CD14-positive monocyte (primary cell): ENCODE measurements around the gene CHAT. TPM values are rescaled to one million over a fixed set of nuclear protein-coding genes. Genes with fewer than 3 reads are reported as not detected.
A peak's percentile ranks its signal among the peaks of the same experiment; 100 is the strongest.

Source experiments
- DNase-seq, 3 donors: peaks; one replicate each; pipeline ENCODE4 v3.0.0-alpha.2; 2011 to 2022
- H2AFZ ChIP-seq: 2 replicates; pipeline ENCODE4 v1.6.0; 2012; ENCODE audit warnings: mild to moderate bottlenecking, low read depth, low read length, inconsistent platforms; ENCODE audit not compliant: insufficient read depth, poor library complexity, severe bottlenecking
- H3K27ac ChIP-seq, 2 donors: 1 replicate in 1 of 2; 2 replicates in 1 of 2; pipeline ENCODE4 v1.5.1; 2012 to 2013; ENCODE audit warnings: low read length in 2 of 2, control low read depth in 1 of 2, inconsistent platforms in 1 of 2, low read depth in 1 of 2, mild to moderate bottlenecking in 1 of 2
- H3K27me3 ChIP-seq, 2 donors: one replicate each; pipeline versions ENCODE4 v1.6.0 to v1.6.1; 2011 to 2013; ENCODE audit warnings: low read length in 2 of 2; ENCODE audit not compliant: control insufficient read depth in 2 of 2, insufficient read depth in 2 of 2
- H3K36me3 ChIP-seq, 2 donors: replicated peaks in 1 of 2; 1 replicate in 1 of 2; 2 replicates in 1 of 2; pipeline versions ENCODE4 v1.5.1 to v1.6.1; 2012 to 2013; ENCODE audit warnings: low read length in 2 of 2, control low read depth in 1 of 2, inconsistent platforms in 1 of 2, mild to moderate bottlenecking in 1 of 2; ENCODE audit not compliant: insufficient read depth in 2 of 2, control insufficient read depth in 1 of 2
- H3K4me1 ChIP-seq, 2 donors: 1 replicate in 1 of 2; 2 replicates in 1 of 2; pipeline versions ENCODE4 v1.5.1 to v1.6.1; 2012 to 2013; ENCODE audit warnings: low read length in 2 of 2, control low read depth in 1 of 2, inconsistent platforms in 1 of 2, mild to moderate bottlenecking in 1 of 2, moderate library complexity in 1 of 2; ENCODE audit not compliant: insufficient read depth in 2 of 2, control insufficient read depth in 1 of 2
- H3K4me2 ChIP-seq: replicated peaks from 2 replicates; pipeline ENCODE3; 2012; ENCODE audit warnings: low read length, moderate library complexity, mild to moderate bottlenecking; ENCODE audit not compliant: poor library complexity, severe bottlenecking; ENCODE audit errors: extremely low read depth
- H3K4me3 ChIP-seq, 3 experiments: fragments of 200-600 bp in 1 of 3; sonication (generic) in 1 of 3; replicated peaks in 1 of 3; 1 replicate in 2 of 3; 2 replicates in 1 of 3; pipeline ENCODE4 v1.5.1; 2011 to 2013; ENCODE audit warnings: low read length in 3 of 3, mild to moderate bottlenecking in 3 of 3, control low read depth in 2 of 3, low read depth in 2 of 3, inconsistent platforms in 1 of 3, moderate library complexity in 1 of 3
- H3K79me2 ChIP-seq: 2 replicates; pipeline ENCODE4 v1.6.0; 2012; ENCODE audit warnings: mild to moderate bottlenecking, control low read depth, inconsistent platforms, low read length, moderate library complexity; ENCODE audit not compliant: insufficient read depth
- H3K9ac ChIP-seq: 2 replicates; pipeline ENCODE4 v1.6.0; 2017; ENCODE audit warnings: low read length, mild to moderate bottlenecking; ENCODE audit not compliant: insufficient read depth, poor library complexity, severe bottlenecking
- H3K9me3 ChIP-seq, 2 donors: replicated peaks in 1 of 2; 1 replicate in 1 of 2; 2 replicates in 1 of 2; pipeline versions ENCODE4 v1.5.1 to v1.6.1; 2012 to 2013; ENCODE audit warnings: low read length in 2 of 2, control low read depth in 1 of 2; ENCODE audit not compliant: control insufficient read depth in 1 of 2, insufficient read depth in 1 of 2
- H4K20me1 ChIP-seq: 2 replicates; pipeline ENCODE4 v1.6.0; 2012; ENCODE audit warnings: mild to moderate bottlenecking, low read length, control low read depth, moderate library complexity; ENCODE audit not compliant: insufficient read depth
- H3K27ac Mint-ChIP-seq, 7 donors: one replicate each; pipeline ENCODE4 v1.8.0; 2020; ENCODE audit warnings: mild to moderate bottlenecking in 7 of 7, mixed read lengths in 7 of 7, moderate library complexity in 6 of 7, inconsistent platforms in 2 of 7
- H3K27me3 Mint-ChIP-seq, 3 donors: one replicate each; pipeline ENCODE4 v1.8.0; 2021 to 2022; ENCODE audit warnings: low read depth in 3 of 3, mild to moderate bottlenecking in 3 of 3, mixed read lengths in 3 of 3, moderate library complexity in 3 of 3, inconsistent platforms in 1 of 3
- H3K36me3 Mint-ChIP-seq, 2 donors: one replicate each; pipeline ENCODE4 v1.8.0; 2020; ENCODE audit warnings: mixed read lengths in 2 of 2, inconsistent platforms in 1 of 2, mild to moderate bottlenecking in 1 of 2
- H3K4me1 Mint-ChIP-seq: one replicate; pipeline ENCODE4 v1.8.0; 2020; ENCODE audit warnings: mild to moderate bottlenecking, mixed read lengths
- H3K4me3 Mint-ChIP-seq, 2 donors: one replicate each; pipeline ENCODE4 v1.8.0; 2020; ENCODE audit warnings: mild to moderate bottlenecking in 2 of 2, mixed read lengths in 2 of 2, moderate library complexity in 1 of 2
- H3K9me3 Mint-ChIP-seq, 7 donors: one replicate each; pipeline ENCODE4 v1.8.0; 2020 to 2022; ENCODE audit warnings: mixed read lengths in 7 of 7, mild to moderate bottlenecking in 6 of 7, moderate library complexity in 6 of 7, inconsistent platforms in 2 of 7
- CTCF ChIP-seq: fragments of 200-600 bp; IDR thresholded peaks from one replicate; pipeline ENCODE4 v1.8.0; 2022; ENCODE audit warnings: antibody characterized with exemption, mild to moderate bottlenecking
- WGBS: methylation state at CpG from one replicate; pipeline ENCODE4 v1.1.5; 2013; ENCODE audit warnings: missing lambda C conversion rate; ENCODE audit not compliant: insufficient coverage; 5-methylcytosine and 5-hydroxymethylcytosine counted together
- intact Hi-C, 2 donors: fragments of 100-400 bp; cut with micrococcal nuclease; formaldehyde crosslinking; loops; one replicate each; pipeline versions ENCODE4 v1.15.0 to v1.15.1; 2023
- polyA plus RNA-seq, 3 donors: library from polyadenylated mRNA; depleted of rRNA in 1 of 3; unstranded in 2 of 3; stranded (reverse) in 1 of 3; fragments of 300-500 nt in 2 of 3; fragments of >200 nt in 1 of 3; fragmentation: Illumina TruSeq in 2 of 3; gene quantifications; 1 replicate in 2 of 3; 2 replicates in 1 of 3; pipeline ENCODE4 v1.2.3, GENCODE V29; 2012 to 2021

CHAT gene
- polyA plus RNA-seq, 3 donors, result not detected

- Mint-ChIP-seq H3K4me3 (peak overlapping the region in 1 of 2 donors; percentile 39), H3K36me3 (no peaks in the 10 kb centered on the region), H3K27ac (no peak overlapping the region), H3K4me1 (peaks cover 26% of the 10 kb centered on the region), H3K27me3 (peaks cover 14 to 20% (median 15%) of the 10 kb centered on the region in 3 donors), H3K9me3 (peaks cover 0 to 3% (median 0%) of the 10 kb centered on the region in 7 donors)
- Histone ChIP-seq H3K79me2 (no peaks in the 10 kb centered on the region), H2AFZ (no peak overlapping the region), H3K4me1 (peaks cover 10 to 13% of the 10 kb centered on the region in 2 donors), H4K20me1 (no peaks in the 10 kb centered on the region), H3K36me3 (no peaks in the 10 kb centered on the region), H3K9ac (no peak overlapping the region), H3K4me2 (no peak overlapping the region), H3K27me3 (no peaks in the 10 kb centered on the region), H3K4me3 (no peak overlapping the region), H3K9me3 (no peaks in the 10 kb centered on the region), H3K27ac (no peak overlapping the region)
- intact Hi-C loops, result no loop called here
- no peak for TF ChIP-seq CTCF
- DNase-seq, result no peak
- WGBS, result 19% methylated on average over 14 of the region's 17 CpGs
Measured at GRCh38 chr10:49649294-49649693, 35.5 kb downstream of the CHAT start.

DNA sequence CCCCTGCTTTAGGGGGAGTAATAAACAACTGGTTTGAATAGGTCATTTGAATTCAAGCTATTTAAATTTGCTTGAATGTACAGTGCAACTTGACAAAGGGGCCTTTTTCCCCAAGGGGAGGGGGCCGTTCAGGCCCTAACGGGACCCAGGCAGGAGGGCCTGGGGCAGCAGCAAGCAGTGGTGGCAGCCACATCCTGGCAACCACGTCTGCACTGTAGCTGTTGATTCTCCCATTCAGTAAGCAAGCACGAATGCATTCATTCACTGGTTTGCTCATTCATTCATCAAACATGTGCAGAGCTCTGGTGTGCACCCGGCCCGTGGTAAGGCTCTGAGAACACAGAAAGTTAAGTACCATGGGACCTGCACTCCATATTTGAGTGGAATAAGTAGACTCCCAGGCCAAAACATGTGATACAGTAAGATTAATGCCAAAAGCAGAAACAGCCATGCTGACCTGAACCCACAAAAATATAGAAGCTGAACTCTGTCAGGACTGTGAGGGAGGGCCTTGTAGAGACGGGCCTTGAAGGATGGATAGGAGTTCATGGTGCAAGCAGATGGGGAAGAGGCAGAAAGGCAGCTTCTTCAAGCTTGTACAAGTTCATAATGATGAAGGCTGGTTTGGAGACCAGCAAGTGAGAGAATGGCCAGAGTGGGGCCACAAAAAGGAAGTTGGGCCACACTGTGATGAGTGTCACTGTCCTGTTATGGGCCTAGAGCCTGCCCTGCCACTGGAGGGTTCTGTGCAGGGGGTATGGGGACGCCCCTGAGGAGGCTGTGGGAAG lies 36.3 kb downstream of the CHAT start:
- WGBS, result 69% methylated on average over 7 of the region's 8 CpGs
- Histone ChIP-seq H3K4me2 (no peak overlapping the region), H3K27me3 (no peaks in the 10 kb centered on the region)

More for the DNA sequence above, 36.3 kb downstream of the CHAT start:
- H3K36me3 Mint-ChIP-seq, result no peaks in the 10 kb centered on the region
- Histone ChIP-seq H3K4me1 (peaks cover 10 to 13% of the 10 kb centered on the region in 2 donors), H2AFZ (no peak overlapping the region), H4K20me1 (no peaks in the 10 kb centered on the region), H3K27ac (no peak overlapping the region), H3K36me3 (no peaks in the 10 kb centered on the region), H3K9ac (no peak overlapping the region), H3K79me2 (no peaks in the 10 kb centered on the region), H3K4me3 (no peak overlapping the region), H3K9me3 (no peaks in the 10 kb centered on the region)
- intact Hi-C loops, result no loop called here
- DNase-seq, result no peak
- no peak for TF ChIP-seq CTCF
- no peak overlapping the region for H3K27ac Mint-ChIP-seq
- no peak overlapping the region for H3K4me3 Mint-ChIP-seq
- peaks cover 23% of the 10 kb centered on the region for H3K4me1 Mint-ChIP-seq
- H3K9me3 Mint-ChIP-seq, result peaks cover 0 to 3% (median 0%) of the 10 kb centered on the region in 7 donors
- peaks cover 17 to 19% (median 18%) of the 10 kb centered on the region in 3 donors for H3K27me3 Mint-ChIP-seq
